GM19468 (cell line): ENCODE data around the gene TTC22.
"Not testable (repeated sequence)": the region's sequence is repeated elsewhere in the genome, so short reads cannot be mapped to it uniquely, and the experiment has no call there.

Experiments
- ATAC-seq: cut with Tn5 transposase; IDR thresholded peaks from one replicate; pipeline ENCODE4 v1.9.1; 2021; ENCODE audit warnings: mild to moderate bottlenecking, moderate library complexity, moderate number of reproducible peaks; ENCODE audit not compliant: unreplicated experiment; ENCODE audit errors: extremely low read depth

Gene TTC22

DNA sequence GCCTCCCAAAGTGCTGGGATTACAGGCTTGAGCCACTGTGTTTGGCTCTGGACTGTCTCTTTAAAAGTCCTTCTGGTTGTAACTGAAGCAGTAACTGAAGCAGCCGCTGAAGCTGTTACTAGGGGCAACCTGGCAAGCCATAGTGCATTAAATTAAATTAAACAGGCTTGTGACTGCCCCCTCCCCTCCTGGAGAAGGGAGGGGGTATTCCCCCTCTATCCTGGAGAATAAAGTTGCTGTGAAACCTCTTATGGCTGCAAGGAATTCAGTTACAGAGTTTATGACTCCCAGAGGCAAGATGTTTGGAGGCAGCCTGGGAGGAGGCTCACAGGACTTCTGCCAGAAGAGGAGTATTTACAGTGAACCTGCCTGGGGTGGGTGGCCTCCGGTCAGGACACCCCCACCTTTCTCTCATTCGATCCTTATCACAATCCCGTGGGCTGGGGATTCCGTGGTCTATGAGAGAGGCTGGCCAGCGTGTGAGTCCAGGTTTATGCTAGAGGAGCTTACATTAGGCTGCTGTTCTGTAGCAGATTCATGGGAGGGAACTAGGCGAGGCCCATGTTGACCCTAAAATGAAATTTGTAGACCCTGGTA lies 8.3 kb downstream of the TTC22 start:
- ATAC-seq: no peak

DNA sequence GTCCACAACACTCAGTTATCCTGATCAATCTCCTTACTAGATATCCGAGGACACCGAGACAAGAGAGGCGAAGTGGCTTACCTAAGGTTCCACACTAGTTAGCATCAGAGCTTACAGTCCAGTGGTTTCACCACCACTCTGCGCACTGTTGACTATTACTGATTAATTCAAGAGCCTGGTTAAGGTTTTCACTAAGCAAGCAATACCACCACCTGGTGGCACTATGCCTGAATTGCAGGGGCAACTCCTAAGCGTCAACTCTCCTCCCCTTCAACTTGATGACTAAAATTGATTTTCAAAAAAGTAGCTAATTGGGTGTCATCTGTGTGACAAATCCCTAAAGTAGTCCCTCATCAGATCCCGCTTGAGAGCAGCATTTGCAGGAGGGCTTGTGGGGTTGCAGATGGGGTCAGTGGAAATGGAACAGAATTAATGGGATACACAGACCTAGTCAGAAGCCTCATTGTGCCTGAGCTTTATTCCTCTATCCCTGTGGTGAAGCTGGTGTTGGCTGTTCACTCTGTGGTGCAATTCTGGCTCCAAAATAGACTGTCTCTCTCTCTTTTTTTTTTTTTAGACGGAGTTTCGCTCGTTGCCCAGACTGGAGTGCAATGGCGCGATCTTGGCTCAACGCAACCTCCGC lies 9.1 kb downstream of the TTC22 start:
- no peak for ATAC-seq

DNA sequence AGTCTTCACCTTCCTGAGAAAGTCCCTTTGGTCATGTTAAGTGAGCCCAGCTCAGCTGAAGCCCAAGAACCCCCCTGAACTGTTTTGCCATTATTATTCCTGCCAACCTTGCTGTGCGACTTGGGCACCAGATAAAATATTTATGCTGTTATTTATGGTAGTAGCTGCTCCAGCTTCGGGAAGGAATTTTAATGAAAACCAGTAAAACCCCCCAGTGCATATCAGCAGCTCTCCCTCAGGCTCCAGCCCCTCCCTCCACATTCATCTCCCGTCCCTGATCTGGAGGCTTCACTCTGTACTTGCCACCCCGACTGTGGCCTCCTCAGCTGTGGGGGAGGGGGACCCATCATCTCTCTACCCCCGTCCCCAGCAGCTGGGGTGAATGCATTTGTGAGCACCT lies 12.7 kb downstream of the TTC22 start:
- no peak for ATAC-seq

DNA sequence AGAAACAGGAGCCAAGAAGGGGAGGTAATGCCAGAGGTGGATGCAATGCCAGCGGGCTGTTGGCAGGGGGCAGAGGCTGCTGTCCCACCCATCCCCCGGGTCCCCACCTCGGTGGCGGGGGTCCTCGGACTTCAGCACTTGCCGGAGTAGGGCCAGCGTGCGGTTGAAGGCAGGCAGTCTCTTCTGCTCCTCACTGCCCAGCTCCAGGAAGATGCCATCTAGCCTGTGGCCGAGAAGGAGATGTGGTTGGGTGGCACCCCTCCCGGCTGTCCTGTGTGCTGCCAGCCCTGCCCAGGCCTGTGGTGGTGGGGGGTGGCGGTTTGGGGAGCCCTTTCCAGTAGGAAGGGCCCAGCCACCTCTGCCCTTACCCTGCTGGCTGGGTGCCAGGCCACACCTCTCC lies 13.5 kb downstream of the TTC22 start:
- ATAC-seq: no peak

DNA sequence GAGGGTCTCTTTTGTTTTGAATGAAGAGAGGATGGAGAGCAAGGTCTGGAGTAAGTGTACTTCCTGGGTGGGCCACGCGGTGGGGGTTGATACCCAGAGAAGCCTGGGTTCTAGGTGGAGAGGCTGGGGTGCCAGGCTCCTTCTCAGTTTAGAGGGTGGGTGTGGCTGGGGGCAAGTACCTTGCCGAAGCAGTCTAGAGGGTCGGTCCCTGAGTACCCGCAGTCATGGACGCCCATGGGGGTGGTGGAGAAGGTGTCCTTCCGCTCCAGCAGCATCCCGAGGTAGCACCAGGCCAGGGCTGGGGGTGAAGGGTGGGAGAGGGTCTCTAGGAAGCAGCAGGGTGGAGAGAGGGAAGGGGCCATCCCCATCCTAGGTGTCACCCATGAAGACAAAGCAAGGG lies 14.3 kb downstream of the TTC22 start:
- ATAC-seq: no peak

DNA sequence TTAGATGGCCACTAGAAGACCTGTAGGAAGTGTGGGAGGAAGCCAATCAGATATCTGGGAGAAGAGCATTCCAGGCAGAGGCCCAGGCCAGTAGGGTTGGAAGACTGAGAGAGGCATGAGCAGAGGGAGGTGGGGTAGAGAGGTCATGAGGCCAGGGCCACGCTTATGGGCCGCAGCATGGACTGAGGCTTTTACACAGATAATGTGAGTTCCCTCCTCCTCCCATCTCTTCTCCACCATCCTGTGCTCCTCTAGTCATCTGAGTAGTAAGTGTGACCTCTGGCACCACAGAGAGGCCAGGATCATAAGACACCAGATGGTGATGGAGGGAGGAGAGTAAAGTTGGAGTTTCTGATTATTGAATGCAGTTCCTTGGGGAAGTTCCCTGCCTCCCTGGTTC lies 17.1 kb downstream of the TTC22 start:
- ATAC-seq: no peak

DNA sequence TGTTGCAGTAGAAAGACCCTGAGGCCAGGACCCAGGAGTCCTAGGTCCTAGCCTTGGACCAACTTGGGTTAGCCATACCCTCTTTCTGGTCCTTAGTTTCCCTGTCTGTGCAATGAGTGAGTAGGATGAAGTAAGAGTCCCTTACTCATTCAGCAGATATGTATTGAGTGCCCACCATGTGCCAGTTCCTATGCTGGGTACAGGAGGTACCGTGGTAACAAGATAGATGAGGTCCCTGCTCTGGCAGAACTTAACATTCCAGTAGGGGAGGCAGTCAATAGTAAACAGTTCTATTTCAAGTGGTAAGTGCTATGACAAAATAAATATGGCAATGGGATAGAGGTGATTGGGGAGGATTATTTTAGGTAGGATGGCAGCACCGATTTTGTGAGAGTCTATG lies 18.5 kb downstream of the TTC22 start:
- no peak for ATAC-seq

DNA sequence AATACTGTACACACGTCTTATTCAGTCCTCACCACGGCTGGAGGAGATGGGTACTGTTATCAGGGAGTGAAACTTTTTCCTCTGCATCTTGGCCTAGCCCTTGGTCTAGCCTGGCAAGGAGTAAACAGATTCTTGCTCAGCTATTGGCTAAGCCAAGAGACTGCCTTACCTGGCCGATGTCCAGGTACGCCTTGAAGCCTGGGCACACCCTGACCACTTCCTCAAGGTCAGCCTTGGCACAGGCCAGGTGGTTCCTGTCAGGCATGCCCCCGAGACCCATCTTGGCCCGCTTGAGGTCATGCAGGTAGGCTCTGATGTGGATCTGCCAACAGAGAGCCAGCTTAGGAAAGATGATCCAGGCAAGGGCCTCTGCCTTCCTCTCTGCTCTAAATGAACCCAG lies 19.0 kb downstream of the TTC22 start:
- ATAC-seq: no peak

DNA sequence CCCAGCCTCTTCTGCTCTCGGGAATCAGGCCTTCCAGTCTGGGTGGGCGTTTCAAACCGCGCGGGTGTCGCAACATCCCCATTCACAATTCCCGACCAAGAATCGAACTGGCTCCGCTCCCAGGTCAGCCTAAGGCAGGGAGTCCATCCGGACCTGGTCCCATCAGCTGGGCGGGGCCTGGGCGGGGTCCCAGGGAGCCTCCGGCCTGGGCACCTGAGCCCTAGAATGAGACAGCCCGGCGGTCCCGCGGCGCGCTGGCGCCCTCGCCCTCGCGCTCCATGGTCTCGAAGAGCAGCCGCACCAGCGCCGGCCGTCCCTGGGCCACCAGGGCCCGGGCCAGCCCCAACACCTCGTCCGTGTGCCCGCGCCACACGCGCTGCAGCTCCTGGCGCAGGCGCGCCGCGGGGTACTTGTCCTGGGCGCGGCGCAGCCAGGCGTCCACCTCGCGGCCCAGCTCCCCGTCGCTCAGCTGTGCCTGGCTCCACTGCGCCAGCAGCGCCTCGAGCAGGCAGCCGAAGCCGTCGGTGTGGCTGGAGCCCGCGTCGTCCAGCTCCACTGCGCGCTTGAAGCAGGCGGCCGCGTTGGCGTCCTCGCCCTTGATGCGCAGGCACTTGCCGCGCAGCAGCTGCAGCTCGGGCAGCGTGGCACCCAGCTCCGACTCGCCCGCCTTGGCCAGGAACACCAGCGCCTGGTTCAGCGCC lies 19.9 kb downstream of the TTC22 start:
- no peak for ATAC-seq

DNA sequence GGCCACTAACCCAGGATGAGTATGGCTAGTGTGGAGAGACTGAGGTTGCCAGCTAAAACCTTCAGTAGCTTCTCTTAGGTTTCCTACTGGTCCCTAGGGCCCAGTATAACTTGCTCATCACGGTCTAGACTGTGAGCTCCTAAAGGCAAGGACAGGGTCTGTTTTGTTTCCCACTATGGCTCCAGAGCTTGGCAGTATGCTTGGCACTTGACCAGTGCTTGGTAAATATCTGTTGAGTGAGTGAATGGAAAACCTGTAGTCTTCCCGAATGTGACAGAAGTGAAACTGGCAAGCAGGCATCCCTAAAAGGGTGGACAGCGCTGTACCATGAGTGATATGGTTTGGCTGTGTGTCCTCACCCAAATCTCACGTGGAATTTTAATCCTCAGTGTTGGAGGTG lies 23.7 kb downstream of the TTC22 start:
- no peak for ATAC-seq

DNA sequence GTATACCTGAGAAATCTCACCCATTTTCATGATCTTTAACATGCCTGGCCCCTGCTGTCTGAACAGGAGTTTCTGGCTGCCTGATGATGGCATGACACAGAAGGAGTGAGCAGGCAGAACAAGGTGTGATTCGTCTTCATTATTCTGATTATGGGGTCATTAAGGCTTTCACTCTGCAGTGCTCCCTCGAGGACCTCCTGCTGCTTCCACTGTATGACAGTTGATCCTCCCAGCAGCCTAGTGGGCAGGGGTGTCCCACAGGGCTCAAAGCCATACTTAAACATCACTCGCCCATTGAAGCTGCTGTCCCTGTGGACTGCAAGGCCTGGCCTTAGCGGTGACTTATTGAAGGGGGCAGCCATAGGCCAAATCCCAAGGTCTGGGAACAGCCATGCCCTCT lies 24.1 kb downstream of the TTC22 start:
- ATAC-seq: no peak

DNA sequence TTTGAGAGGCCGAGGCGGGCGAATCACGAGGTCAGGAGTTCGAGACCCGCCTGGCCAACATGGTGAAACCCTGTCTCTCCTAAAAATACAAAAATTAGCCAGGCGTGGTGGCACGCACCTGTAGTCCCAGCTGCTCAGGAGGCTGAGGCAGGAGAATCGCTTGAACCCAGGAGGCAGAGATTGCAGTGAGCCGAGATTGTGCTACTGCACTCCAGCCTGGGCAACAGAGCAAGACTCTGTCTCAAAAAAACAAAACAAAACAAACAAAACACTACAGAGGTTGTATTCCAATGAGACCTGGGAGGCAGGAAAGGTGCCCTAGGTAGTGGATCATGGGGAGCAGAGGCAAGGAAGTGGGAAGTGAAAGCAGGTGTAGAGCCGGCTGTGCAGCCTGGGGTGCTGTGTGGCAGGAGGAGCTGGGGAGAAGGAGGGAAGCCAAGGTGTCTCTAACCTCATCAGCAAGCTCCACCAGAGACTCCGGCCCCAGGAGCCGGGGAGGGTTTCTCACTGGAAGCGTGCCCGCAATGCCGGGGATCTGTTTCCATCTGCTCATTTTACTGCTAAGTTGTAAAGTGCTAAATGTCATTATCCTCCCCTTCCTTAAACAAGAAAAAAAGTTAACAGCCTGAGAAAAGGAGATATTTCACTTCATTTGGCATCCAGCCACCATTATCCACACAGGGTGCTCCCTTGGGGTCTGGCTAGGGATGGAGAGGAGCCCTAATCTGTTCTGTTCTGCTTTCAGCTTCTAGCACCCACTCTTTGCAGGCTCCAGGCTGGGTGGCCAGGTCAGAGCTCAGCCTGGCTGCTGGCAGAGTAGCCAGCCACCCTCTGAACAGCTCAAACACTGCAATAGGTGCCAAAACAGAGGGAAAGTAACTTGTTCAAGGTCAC lies 25.0 kb downstream of the TTC22 start:
- not testable (repeated sequence) for ATAC-seq

DNA sequence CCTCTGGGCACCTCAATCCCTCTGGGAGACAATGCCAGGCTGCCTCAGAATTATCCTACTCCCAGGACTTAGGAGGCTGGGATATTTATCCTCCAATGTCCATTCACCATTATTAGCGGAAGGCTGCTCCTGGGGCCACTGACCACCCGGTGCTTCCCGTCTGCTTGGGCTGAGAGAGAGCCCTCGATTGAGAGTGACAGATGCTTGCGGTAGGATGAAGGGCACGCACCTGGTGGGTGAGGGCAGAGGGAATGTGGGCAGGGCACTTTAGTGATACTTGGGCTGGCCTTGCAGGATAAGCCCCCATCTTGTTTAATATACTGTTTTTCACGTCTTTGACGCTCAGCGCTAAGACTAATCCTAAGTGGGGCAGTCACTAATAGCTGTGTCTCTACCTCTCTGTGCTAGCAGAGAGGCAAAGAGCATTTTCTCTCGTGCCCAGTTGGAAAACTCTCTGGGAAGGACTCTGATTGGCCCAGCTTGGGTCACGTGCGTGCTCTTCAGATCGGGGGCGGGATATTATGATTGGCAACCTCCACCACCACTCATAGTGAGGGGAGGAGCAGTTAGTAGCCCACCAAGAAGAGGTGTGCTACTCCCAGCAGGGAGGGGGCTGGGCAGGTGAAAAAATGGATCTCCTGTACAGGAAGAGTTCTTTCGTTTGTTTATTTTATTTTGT lies 26.2 kb downstream of the TTC22 start:
- no peak for ATAC-seq

DNA sequence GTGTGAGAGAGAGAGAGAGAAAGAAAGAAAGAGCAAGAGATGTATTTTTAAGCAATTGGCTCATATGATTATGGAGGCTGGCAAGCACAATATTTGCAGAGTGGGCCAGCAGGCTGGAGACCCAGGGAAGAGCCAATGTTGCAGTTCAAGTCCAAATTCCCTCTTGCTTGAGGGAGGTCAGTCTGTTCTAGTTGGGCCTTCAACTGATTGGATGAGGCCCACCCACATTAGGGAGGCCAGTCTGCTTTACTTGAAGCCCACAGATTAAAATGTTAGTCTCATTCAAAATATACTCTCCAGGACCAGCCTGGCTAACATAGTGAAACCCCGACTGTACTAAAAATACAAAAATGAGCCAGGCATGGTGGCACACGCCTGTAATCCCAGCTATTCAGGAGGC lies 28.2 kb downstream of the TTC22 start:
- no peak for ATAC-seq

DNA sequence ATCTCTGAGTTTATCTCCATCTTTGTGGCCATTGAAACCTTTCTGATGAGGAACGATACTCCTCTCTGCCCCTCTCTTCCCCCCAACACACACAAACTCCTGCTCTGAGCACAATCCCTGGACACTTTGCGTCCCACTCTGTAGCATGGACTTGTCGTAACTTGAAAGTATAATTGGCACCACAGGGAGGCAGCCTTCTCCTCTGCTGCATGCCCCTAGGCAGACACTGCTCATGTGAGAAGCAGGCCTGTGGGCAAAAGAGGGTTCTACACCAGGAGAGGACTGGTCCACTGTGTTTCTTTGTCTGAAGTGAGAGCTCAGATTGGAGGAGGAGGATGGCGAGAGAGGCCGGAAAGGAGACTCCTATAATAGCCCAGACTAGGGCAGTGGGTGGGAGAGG lies 33.0 kb downstream of the TTC22 start:
- no peak for ATAC-seq

DNA sequence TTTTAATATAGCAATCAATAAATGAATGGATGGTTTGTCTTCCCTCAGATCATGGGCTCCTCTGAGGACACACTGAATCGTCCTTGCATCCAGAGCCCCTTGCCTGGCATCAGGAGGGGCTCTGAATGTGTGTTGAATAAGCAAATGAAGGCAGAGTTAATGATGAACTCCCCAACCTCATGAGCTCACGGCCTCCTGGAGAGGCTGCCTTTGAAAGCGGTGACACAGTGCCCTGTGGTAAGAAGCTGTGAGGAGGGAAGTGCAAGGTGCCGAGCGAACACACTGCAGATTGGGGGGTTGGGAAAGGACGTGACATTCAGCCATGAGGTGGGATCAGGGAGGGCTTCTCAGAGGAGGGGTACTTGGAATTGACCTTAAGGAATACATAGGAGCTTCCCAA lies 33.6 kb downstream of the TTC22 start:
- ATAC-seq: no peak

DNA sequence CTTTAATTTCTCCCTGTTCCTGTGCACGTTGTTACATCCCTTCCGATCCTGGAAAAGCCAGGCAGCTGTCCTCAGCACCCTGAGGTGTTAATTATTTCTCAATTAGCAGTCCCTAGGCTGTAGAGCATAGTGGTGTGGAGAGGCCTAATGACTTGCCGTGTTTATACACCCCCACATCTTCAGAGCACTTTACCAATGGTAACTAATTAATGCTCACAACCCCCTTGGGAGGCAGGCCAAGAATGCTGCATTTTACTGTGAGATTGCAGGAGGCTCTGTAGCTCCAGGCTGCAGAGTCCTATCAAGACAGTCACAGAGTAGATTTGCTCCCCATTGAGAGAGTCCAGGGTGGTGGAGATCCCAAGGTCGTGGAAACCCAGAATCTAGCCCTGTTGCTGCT lies 34.4 kb downstream of the TTC22 start:
- ATAC-seq: no peak

DNA sequence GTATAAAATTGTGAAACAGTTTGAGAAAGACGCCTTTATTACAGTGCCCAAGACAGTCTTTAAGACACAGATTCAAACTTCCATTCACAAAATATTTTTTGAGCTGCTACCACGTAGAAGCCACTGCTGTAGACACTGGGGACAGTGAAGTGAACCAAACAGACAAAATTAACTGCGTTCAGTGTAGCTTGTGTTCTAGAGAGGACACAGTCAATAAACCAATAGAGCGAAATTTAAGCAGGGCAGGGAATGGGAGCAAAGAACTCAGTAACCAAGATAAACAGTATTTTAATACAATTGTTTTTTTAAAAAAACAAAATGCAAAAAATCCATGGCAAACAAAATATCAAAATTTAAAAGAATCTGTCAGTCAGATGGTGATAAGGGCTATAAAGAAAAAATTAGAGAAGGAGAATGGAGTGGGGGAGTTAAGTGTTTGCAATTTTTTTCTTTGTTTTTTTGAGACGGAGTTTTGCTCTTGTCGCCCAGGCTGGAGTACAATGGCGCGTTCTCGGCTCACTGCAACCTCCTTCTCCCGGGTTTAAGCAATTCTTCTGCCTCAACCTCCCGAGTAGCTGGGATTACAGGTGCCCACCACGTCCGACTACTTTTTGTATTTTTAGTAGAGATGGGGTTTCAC lies 36.1 kb downstream of the TTC22 start:
- no peak for ATAC-seq

DNA sequence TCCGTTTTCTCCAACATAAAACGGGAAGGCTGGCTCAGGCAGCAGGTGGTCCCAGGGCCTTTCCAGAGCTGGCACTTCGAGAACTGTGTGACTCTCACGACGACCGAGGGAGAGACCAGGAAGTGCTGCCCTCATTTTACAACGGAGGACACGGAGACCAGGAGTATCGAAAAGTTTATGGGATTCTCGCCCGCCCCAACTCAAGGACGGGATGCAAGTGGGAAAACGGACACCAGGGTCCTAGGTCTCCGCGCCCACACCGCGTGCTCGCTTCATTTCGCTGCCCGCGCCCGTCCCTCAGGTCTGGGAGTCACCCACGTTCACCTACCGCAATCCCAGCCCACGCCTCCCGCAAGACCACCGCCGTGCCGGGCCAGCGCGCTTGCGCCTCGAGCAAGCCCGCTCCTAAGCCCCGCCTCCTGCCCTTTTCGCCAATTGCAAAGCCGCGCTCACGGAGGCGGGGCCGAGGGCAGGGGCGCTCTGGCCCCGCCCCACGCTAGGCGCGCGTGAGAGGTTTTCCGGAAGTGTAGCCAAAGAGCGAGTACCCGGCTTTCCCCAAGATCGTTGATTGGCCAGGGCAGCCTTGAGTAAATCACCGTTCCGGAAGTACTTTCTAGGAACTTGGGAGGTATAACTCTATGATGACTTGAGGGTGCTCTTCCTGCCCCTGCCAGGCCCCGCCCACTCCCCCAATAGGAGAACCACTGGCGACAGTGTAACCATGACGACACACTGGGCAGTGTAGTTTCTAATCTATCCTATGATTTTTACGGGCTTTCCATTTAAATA lies 36.8 kb downstream of the TTC22 start, which contains the start of gene PARS2:
Gene PARS2, minus strand, starts transcription at position 391 of the 789 bp plus-strand sequence. CDS start 5,362 bp downstream, outside the sequence.
- ATAC-seq: peak; percentile 99
